T-helper 22 cell (primary cell): ENCODE data around the gene UGT1A9.

Experiments
- DNase-seq: peaks from one replicate; pipeline ENCODE4 v3.0.0-alpha.2; 2020; ENCODE audit warnings: low read depth

UGT1A9 gene

DNA sequence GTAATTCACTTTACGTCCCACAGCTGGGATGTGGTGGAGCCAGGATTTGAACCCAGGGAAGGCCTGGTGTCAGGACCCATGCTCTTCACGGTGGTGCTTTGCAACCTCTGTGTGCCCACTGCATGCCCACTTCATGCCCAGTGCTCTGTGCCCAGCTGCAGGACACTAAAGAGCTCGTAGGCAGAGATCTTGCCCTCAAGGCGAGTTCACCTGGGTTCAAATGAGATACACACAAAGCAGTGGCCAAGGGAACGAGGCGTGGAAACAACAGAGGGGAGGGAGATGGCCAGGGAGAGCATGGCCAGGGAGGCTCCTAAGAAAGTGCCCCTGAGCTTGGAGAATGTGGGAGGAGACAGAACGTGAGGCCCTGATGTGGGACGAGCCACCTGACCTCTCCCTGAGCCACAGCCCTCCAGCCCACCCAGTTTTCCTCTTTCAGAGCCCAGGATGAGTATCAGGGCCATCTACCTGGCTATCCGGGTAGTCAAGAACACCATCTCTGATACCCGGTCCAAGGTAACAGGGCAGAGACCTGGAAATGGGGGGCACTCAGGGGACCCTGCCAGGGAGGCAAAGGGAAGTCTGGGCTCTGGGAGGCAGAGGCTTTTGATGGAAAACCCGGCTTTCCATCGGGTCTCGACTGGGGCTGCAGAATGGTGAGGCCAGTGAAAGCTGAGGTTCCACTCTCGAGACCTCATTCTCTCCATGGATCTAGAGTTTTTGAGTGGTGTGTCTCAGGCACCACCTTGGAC is 126.8 kb downstream of the UGT1A9 start:
- DNase-seq, result no peak

DNA sequence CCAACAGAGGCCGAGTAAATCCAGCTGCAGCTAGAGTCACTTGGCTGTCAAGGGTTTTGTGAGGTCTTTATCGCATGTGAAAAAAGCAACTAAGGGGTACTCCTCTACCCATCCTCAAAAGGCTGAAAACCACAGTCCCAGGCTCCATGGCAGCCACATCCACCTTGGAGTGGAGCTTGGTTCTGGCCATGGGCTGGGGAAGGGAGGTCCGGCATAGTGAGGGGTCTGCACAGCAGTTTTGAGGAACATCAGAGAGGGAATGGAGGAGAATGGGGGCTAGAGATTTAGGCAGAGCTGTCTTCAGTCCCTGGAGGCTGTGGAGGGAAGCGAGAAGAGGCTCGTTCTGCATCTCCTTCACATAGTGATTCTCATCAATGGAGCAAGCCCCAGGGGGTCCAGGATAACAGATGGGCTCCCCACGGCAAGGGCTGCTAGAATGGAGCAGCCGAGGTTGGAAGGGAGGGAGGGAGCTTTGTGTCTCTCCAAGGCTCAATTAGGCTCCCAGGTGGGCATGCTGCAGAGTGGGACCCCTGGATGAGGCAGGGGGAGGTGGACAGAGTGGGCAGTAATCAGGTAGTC is 127.5 kb downstream of the UGT1A9 start:
- DNase-seq, result no peak

GRCh38 chr2:233799716-233800115 is 128.0 kb downstream of the UGT1A9 start:
- DNase-seq, result no peak

DNA sequence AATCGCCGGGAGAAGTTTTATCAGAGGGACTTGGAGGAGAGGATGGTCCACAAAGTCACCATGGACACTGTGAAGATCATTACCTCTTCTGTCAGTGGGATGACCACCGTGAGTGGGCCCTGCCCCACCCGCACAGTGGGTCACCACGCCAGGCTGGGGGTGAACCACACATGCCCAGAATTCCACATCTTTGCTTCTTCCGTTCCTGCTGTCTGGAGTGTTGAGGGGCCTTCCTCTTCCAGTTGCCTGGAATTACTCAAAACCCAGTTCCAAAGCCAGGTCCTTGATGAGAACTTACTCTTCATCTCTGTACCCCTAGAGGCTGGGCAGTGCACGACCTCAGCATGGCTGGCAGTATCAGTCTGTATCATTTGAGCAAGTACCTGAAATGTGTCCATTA is 128.5 kb downstream of the UGT1A9 start:
- DNase-seq, result no peak

DNA sequence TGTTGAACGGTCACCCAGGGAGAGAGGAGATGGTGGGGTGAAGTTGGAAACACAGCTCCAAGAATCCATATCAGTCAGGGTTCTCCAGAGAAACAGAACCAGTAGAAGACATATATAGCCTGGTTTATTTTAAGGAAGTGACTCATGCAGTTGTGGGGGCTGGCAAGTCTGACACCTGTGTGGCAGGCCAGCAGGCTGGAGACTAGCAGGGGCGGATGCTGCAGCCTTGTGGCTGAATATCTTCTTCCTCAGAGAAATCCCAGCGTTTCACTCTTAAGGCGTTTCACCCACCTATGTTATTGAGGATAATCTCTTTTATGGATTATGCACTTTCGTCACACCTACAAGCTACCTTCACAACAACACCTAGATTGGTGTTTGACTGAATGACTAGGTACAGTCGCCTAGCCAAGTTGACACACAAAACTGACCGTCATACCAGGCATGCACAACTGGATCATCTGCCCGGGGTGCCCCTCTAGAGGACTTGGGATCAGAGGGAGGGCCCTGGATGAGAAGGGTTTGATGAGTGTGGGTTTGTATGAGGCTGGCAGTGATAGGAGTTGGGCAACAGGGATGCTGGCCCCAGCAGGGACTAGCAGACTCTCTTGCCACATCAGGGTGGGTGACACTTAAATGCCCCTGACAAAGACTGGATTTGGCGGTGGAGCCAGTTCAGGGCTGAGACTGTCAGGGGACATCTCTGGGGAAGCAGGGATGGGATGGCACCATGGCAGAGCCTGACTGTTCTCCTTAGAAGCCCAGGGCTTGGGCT is 129.8 kb downstream of the UGT1A9 start:
- no peak for DNase-seq

- DNase-seq, result no peak
Measured at GRCh38 chr2:233802132-233802815, 130.6 kb downstream of the UGT1A9 start.

DNA sequence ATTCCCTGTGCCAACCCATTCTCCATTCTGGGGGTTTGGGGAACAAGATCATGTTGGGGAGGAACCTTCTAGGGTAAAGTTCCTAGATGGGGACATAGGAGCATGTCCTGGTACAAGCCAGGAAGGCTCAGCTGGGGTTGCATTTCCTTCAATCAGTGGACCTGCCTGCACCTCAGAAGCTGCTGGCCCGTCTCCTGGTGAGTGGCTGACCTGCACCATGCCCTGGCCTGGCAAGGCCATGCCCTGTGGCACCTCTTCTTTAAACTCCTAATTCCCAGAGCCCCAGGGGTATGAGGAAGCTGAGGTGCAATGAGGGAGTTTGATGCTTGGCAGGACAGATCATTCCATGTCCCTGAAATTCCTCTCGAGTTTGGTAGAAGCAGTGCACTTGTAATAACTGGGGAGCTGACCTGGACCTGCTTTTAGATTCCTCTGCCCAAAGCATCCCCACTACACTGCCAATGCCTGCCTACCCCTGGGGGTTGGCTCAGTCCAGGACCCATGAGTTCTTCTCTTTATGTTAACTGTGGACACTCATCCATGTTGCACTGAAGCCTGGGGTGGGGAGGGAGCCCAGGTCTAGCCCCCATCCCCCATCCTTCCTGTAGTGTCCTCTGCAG is 131.7 kb downstream of the UGT1A9 start:
- no peak for DNase-seq

- DNase-seq, result no peak
Measured at GRCh38 chr2:233803994-233804393, 132.3 kb downstream of the UGT1A9 start.

DNA sequence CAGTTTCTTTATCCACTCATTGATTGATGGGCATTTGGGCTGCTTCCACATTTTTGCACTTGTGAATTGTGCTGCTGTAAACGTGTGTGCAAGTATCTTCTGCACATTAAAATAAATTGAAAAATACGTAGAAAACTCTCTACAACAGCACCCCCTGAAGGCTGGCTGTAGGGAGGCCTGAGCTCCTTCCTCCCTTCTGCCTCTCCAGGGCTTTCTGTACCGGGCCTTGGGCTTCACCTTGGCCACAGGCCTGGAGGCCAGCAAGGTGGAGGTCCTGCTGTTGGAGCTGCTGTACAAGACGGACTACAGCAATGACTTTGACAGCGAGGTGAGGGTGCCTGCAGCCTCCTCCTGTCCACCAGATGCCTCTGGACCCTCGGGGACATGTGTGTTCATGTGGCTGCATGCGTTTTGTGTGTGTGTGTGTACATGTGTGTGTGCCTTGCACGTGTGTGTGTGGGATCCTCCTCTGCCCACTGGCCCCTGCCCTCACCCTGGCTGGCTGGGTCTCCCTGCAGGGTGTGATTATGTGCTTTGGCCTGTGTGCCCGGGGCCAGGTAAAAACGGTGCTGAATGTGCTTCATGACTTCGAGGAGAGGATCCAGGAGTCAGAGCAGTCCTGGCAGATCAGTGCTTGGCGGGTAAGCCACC is 135.6 kb downstream of the UGT1A9 start:
- no peak for DNase-seq

- no peak for DNase-seq
Measured at GRCh38 chr2:233807966-233808935, 136.6 kb downstream of the UGT1A9 start.

- DNase-seq, result no peak
Measured at GRCh38 chr2:233810385-233810784, 138.7 kb downstream of the UGT1A9 start.

GRCh38 chr2:233811087-233811486 is 139.4 kb downstream of the UGT1A9 start:
- no peak for DNase-seq

- DNase-seq, result no peak
Measured at GRCh38 chr2:233811732-233812131, 140.0 kb downstream of the UGT1A9 start.

- no peak for DNase-seq
Measured at GRCh38 chr2:233813236-233814055, 141.7 kb downstream of the UGT1A9 start.

GRCh38 chr2:233814056-233814835 is 142.5 kb downstream of the UGT1A9 start:
- DNase-seq, result no peak

DNA sequence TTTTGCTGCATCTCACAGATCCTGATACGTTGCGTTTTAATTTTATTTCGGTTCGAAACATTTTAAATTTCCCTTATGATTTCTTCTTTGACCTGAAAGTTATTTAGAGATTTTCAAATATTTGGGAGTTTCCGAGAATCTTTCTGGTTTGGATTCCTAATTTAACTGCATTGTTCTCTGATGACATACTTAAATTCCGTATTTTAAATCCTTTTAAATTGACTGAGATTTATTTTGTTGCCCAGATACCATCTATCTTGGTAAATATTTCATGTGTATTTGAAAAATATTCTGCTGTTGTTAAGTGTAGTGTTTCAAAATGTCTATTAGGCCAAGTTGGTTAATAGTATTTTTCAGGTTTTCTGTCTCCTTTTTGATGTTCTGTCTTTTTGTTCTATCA is 144.2 kb downstream of the UGT1A9 start:
- no peak for DNase-seq

- DNase-seq, result no peak
Measured at GRCh38 chr2:233816334-233816733, 144.6 kb downstream of the UGT1A9 start.

DNA sequence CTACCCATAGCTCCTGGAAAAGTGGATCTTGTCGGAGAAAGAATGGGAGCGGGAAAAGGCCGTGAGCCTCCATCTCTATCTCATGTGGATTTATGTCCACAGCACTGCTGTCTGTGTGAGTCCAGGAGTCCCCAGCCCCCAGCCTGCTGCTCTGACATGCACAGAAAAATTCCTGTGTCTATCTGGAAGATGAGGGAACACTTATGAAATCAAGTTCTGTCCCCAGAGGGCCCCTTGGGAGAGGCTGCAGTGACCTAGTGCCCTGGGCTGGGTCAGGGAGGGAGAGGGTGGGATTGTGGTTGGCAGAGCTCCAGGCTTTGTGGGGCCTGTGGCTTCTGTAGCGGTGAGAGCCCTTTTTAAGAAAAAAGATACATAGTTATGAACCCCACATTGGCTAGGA is 145.1 kb downstream of the UGT1A9 start:
- no peak for DNase-seq
